Epithelial cell of esophagus (primary cell): ENCODE results near the gene COMP.

Source experiments
- DNase-seq: peaks from one replicate; pipeline ENCODE4 v3.0.0; 2010; ENCODE audit warnings: low read depth
- H3K4me3 ChIP-seq: 2 replicates; pipeline ENCODE4 v1.5.1; 2011; ENCODE audit warnings: mild to moderate bottlenecking, low read length, control low read depth
- TF ChIP-seq, protein P1 (sequence below): IDR thresholded peaks from 2 replicates; pipeline ENCODE4 v1.5.1; 2011; ENCODE audit warnings: low read depth, mild to moderate bottlenecking, low read length, control low read depth, inconsistent platforms; ENCODE audit not compliant: insufficient read depth; ENCODE audit errors: missing control alignments

Gene COMP

DNA sequence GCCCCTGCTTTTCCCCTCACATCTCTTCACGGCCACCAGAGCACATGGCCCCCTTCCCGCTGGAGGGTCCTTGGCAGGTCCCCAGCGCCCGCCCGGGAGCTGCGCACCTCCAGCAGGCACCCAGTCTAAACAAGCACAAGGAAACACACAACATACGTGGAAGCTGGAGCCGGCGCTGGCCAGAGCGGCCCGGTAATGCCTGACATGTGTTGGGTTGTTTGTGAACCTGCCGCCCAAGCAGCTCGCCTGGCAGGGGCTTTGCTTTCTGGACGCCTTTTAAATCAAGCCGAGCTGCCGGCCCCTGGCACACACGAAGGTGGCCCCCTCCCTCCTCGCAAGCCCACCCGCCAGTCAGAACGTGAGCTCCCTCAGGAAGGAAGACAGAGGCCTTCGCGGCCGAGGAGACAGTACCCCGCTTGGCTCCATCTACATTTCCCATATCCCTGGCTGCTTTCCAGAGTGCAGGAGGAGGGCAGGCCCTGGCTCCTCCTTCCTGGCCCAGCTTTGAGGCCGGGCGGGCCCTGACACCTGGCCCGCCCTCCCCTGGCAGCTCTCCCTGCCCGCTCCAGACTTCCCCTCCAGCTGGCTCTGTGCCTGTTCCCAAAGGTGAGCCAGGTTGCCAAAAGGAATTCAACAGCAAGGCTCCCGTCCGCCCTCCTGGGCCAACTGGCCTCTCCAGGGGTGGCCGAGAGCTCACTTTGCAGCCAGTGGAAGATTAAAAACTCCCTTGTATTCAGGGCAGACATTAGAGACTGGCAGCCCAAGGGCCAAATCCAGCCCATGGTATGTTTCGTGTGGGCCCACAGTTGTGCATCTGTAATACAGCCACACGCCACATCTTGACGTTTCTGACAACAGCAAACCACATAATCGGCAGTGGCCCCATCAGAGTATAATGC, 28.7 kb downstream of the COMP start:
- H3K4me3 ChIP-seq: no peak overlapping the region
- TF ChIP-seq, protein P1, sequence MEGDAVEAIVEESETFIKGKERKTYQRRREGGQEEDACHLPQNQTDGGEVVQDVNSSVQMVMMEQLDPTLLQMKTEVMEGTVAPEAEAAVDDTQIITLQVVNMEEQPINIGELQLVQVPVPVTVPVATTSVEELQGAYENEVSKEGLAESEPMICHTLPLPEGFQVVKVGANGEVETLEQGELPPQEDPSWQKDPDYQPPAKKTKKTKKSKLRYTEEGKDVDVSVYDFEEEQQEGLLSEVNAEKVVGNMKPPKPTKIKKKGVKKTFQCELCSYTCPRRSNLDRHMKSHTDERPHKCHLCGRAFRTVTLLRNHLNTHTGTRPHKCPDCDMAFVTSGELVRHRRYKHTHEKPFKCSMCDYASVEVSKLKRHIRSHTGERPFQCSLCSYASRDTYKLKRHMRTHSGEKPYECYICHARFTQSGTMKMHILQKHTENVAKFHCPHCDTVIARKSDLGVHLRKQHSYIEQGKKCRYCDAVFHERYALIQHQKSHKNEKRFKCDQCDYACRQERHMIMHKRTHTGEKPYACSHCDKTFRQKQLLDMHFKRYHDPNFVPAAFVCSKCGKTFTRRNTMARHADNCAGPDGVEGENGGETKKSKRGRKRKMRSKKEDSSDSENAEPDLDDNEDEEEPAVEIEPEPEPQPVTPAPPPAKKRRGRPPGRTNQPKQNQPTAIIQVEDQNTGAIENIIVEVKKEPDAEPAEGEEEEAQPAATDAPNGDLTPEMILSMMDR: no peak
- peak; percentile 85 for DNase-seq

DNA sequence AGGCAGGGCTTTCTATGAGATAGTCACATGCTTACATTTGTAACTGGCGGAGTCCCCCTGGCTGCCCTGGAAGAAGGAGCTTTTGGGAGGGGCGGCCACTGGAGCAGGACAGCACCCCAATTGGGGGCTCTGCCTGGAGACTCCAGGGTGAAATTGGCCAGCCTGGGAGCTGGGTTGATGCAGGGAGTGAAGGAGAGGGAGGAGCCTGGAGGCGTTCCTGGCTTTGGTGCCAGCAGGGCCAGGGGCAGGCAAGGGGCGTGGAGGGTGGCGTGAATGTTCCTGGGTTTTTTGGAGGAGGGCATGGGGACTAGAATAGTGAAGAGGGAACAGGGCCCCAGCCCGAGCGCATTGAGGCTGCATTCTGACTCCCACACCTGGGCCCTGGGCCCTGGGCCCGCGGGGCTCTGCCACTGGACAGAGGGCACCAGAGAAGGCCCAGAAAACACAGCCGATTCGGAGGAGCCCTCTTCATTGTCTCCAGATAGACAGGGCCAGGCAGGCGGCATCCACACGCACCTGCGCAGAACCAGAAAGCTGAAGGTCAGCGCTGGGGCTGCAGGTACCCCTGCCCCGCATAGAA, 29.5 kb downstream of the COMP start:
- TF ChIP-seq, protein P1: no peak
- no peak overlapping the region for H3K4me3 ChIP-seq
- no peak for DNase-seq

DNA sequence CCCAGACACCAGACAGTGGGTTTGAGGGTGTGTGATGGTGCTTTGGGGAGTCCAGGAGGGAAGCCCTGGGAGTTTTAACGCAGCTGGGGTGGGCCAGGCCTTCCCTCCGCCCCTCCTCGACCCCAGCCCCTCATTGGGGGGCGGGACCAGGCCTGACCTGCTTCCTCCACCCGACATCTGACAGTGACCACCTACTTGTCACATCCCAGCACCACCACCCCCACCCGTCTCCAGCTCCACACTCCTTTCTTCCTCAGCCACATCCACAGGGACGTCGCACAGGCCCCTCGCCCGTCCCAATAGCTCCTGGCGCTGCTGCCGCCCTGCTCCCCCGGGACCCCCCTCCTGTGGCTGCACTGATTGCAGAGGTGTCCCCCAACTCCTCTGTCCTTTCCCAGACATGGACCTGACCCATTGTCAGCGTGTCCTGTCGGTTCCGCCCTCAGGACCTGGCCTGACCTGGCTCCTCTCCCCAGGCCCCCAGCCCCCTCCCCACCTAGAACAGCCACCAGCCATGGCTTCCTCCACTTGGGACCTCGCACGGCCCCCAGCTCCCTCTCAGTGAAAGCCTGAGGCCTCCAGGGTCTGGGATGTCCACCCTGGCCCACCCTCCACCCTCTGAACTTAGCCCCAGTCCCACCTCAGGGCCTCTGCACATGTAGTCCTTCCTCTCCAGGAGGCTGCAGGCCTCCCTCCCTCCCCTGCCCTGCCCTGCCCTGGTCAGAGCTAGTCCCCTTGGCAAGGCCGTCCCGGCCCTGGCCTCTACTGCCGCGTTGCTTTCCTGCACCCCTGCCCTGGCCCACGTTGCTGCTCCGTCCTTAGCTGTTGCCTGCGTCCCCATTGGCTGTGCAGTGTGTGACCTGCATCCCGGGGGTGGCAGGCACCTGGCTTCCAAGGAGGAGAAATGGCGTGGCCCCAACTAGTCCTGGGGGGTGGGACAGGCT, 30.4 kb downstream of the COMP start:
- TF ChIP-seq, protein P1: no peak
- no peak overlapping the region for H3K4me3 ChIP-seq

DNA sequence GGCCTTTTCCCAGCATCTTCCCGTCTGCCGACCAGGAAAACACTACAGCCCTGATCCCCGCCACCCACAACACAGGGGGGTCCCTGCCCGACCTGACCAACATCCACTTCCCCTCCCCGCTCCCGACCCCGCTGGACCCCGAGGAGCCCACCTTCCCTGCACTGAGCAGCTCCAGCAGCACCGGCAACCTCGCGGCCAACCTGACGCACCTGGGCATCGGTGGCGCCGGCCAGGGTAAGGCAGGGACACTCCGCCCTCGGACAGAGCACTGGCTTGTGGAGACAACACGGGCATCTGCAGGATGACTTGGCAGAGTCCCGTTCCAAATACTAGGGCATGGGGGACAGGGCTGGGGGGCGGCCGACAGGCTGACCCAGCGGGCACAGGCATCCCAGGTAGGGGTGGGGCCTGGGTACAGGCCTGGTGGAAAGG, 31.1 kb downstream of the COMP start:
- no peak overlapping the region for H3K4me3 ChIP-seq
- DNase-seq: no peak
- TF ChIP-seq, protein P1: no peak

More for the DNA sequence above, 30.4 kb downstream of the COMP start:
- no peak for DNase-seq

DNA sequence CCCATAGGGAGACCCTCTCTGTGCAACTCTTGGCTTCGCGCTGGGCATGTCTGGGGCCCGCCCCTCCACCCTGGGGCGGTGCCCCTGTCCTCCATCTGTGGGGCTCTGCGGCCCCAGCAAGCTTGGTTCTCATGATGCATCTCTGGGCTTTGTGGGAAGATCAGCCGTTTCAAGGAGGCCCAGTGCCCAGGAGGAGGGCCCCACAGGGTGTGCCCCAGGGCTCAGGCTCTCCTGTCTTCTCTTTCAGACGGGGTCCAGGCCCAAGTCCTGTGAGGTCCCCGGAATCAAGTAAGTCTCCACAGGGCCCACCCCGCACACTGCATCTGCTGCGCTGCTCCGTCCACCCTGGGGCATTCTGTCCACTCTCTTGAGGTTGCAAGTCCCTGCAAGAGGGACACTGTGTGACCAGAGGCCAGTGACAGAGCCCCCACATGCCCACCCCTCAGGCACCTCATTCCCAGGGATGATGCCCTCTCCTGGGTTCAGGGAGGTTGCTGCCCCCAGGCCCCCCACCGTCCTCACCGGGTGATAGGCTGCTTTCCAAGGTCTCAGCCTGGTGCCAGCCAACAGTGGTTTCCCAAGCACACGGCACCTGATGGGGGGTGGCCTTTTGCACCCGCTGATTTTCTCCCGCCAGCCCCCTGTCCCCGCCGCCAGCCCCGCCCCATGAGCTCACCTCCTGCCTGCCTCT, 31.7 kb downstream of the COMP start:
- H3K4me3 ChIP-seq: no peak overlapping the region
- DNase-seq: no peak
- TF ChIP-seq, protein P1: no peak

DNA sequence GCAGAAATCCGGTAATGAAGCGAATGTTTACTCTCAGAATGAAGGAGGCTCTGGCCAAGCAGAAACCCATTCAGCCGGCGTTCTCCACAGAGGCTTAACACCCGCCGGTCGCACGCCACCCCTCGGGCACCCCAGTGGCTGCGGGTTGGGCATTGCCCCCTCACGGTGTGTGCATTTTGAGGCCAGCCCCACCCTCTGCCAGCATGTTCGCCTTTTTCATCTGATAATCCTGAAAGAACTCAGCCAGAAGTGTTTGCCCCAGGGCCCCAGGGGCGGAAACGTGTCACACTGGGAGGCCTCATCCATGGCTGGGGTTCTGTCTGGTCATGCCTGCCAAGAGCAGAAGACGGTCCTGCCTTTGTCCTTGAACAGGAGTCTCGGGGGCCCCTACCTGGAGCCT, 34.2 kb downstream of the COMP start:
- peak; percentile 93 for DNase-seq
- H3K4me3 ChIP-seq: no peak overlapping the region
- TF ChIP-seq, protein P1: no peak
